T-helper 1 cell treated with Interleukin-12 subunit alpha and Interleukin-12 subunit beta and Interleukin-4 antibody, amounts not matched to agents 30 ng/mL and 1 ng/mL, for 36 hours (primary cell): ENCODE data around the gene MSANTD7. TPM values are rescaled to one million over a fixed set of nuclear protein-coding genes. Genes with fewer than 3 reads are reported as not detected.
"Not testable (repeated sequence)": the region's sequence is repeated elsewhere in the genome, so short reads cannot be mapped to it uniquely, and the experiment has no call there.

ENCODE experiments used
- intact Hi-C: fragments of 100-400 bp; cut with micrococcal nuclease; formaldehyde crosslinking; loops from one replicate; pipeline ENCODE4 v1.15.1; 2024
- total RNA-seq: library from RNA; stranded (reverse); gene quantifications from 2 replicates; pipeline ENCODE4 v1.2.3, GENCODE V29; 2022

Gene MSANTD7
- total RNA-seq, 1 donor from 2014 or later: 21.9 TPM

- intact Hi-C loops: loop anchor here (5.0 kb wide), 2 partner anchors 649 to 1534 kb away; partner anchors contain the start of gene PHYH
These were observed 1.9 kb upstream of the MSANTD7 start for GRCh38 chr10:14836208-14836607.

- intact Hi-C loops: loop anchor here (1.0 to 5.0 kb wide), 3 partner anchors 294 to 1535 kb away; partner anchors contain the start of gene PHYH
These were observed 926 bp upstream of the MSANTD7 start for GRCh38 chr10:14837003-14837756.

GRCh38 chr10:14838582-14839304 is 637 bp downstream of the MSANTD7 start:
- intact Hi-C loops: loop anchor here (1.0 to 5.0 kb wide), 18 partner anchors 40 to 1536 kb away; partner anchors contain the start of genes ACBD7, DCLRE1C, MEIG1 and NMT2

GRCh38 chr10:14839305-14839695 is 1.2 kb downstream of the MSANTD7 start:
- intact Hi-C loops: loop anchor here (2.0 to 5.0 kb wide), 3 partner anchors 250 to 1537 kb away; partner anchors contain the start of genes ACBD7 and PHYH

GRCh38 chr10:14840178-14840577 is 2.1 kb downstream of the MSANTD7 start:
- intact Hi-C loops: no loop called here

GRCh38 chr10:14843327-14843988 is 5.4 kb downstream of the MSANTD7 start:
- intact Hi-C loops: no loop called here

- intact Hi-C loops: no loop called here
These were observed 6.8 kb downstream of the MSANTD7 start for GRCh38 chr10:14844948-14845347.

GRCh38 chr10:14852236-14852635 is 14.1 kb downstream of the MSANTD7 start:
- intact Hi-C loops: no loop called here

- intact Hi-C loops: no loop called here
These were observed 17.3 kb downstream of the MSANTD7 start for GRCh38 chr10:14855453-14855852.

- intact Hi-C loops: no loop called here
These were observed 20.3 kb downstream of the MSANTD7 start for GRCh38 chr10:14858338-14858960.

- intact Hi-C loops: no loop called here
These were observed 20.9 kb downstream of the MSANTD7 start for GRCh38 chr10:14859043-14859442.

GRCh38 chr10:14859775-14860174 is 21.7 kb downstream of the MSANTD7 start:
- intact Hi-C loops: no loop called here

GRCh38 chr10:14860791-14861190 is 22.7 kb downstream of the MSANTD7 start:
- intact Hi-C loops: no loop called here

GRCh38 chr10:14864466-14864865 is 26.4 kb downstream of the MSANTD7 start:
- intact Hi-C loops: not testable (repeated sequence)

GRCh38 chr10:14864871-14865270 is 26.8 kb downstream of the MSANTD7 start:
- intact Hi-C loops: not testable (repeated sequence)

- intact Hi-C loops: no loop called here
These were observed 35.1 kb downstream of the MSANTD7 start for GRCh38 chr10:14873090-14873760.

GRCh38 chr10:14875941-14876340 is 37.8 kb downstream of the MSANTD7 start:
- intact Hi-C loops: no loop called here

- intact Hi-C loops: no loop called here
These were observed 38.7 kb downstream of the MSANTD7 start for GRCh38 chr10:14876764-14877163.

GRCh38 chr10:14878266-14879123 is 40.4 kb downstream of the MSANTD7 start, which contains the start of gene SUV39H2:
Gene SUV39H2, plus strand, starts transcription at chr10:14878866. Its CDS starts 23 bp downstream, at chr10:14878889.
- intact Hi-C loops: loop anchor here (1.0 to 2.0 kb wide), 17 partner anchors 26 to 1532 kb away; partner anchors contain the start of genes ACBD7, CDNF, DCLRE1C and HSPA14
